Spleen (tissue), 7 donors: Measurements from ENCODE around the gene RAD51B.

Experiments used
- POLR2A ChIP-seq, 3 donors: fragments of 450-650 bp; IDR thresholded peaks; one replicate each; pipeline ENCODE4 v1.5.1; 2017; ENCODE audit warnings: antibody characterized with exemption in 3 of 3, mild to moderate bottlenecking in 1 of 3
- TF ChIP-seq, protein P1 (sequence below), 11 experiments: fragments of 200-600 bp in 7 of 11; fragments of 450-650 bp in 4 of 11; sonication (generic) in 4 of 11; IDR thresholded peaks in 8 of 11; conservative IDR thresholded peaks in 3 of 11; 1 replicate in 7 of 11; 2 replicates in 4 of 11; pipeline versions ENCODE4 v1.4.0 to v1.8.0; 2016 to 2021; ENCODE audit warnings: antibody characterized with exemption in 11 of 11, inconsistent platforms in 4 of 11, mild to moderate bottlenecking in 1 of 11
- donor health status: DM: no; HTN: no; CAD: no; lungs with moderate emphysema.
- donor health status: DM: no; HTN: no; CAD: no.
- donor health status: DM: no; HTN: no; CAD: no.

GRCh38 chr14:68458840-68459469, 639.4 kb downstream of the RAD51B start:
- TF ChIP-seq, protein P1, sequence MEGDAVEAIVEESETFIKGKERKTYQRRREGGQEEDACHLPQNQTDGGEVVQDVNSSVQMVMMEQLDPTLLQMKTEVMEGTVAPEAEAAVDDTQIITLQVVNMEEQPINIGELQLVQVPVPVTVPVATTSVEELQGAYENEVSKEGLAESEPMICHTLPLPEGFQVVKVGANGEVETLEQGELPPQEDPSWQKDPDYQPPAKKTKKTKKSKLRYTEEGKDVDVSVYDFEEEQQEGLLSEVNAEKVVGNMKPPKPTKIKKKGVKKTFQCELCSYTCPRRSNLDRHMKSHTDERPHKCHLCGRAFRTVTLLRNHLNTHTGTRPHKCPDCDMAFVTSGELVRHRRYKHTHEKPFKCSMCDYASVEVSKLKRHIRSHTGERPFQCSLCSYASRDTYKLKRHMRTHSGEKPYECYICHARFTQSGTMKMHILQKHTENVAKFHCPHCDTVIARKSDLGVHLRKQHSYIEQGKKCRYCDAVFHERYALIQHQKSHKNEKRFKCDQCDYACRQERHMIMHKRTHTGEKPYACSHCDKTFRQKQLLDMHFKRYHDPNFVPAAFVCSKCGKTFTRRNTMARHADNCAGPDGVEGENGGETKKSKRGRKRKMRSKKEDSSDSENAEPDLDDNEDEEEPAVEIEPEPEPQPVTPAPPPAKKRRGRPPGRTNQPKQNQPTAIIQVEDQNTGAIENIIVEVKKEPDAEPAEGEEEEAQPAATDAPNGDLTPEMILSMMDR (IDR thresholded peaks at IDR 0.05 in 8 of 11, conservative IDR thresholded peaks at IDR 0.05 in 3 of 11) = no peak
- no peak for TF ChIP-seq POLR2A (IDR thresholded peaks at IDR 0.05)
